ENCODE results near the gene CAB39L. TPM values are rescaled to one million over a fixed set of nuclear protein-coding genes. Genes with fewer than 3 reads are reported as not detected.

The CAB39L gene
- total RNA-seq, 1 donor from 2014 or later, result 13.2 TPM

DNA sequence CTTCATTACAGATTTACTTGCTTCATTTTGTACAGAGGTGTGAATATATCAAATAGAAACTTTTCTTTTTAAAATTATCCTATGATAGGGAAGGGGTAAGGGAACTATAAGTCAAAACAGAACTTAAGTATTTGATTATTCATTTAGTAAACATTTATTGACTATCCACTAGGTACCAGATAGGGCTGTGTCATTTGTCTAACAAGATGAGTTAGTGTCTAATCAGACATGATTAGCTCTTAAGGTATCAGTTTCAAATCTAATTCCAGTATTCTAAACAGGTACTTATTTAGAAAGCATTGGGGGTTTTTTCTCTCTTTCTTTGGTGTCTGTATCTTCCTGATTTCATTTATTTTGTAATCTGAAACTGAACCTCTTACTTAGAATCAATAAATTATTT, 164.0 kb downstream of the CAB39L start:
- H3K4me3 ChIP-seq (ENCODE audit: insufficient read depth, low read depth, low read length), result no peak overlapping the region
- FAIRE-seq, result no peak
- H3K9me3 Mint-ChIP-seq (ENCODE audit: unreplicated experiment), result no peaks in the 10 kb centered on the region
- no peaks in the 10 kb centered on the region for H3K79me2 ChIP-seq (ENCODE audit: insufficient read depth, low read length)
- no peak overlapping the region for H3K4me3 Mint-ChIP-seq (ENCODE audit: unreplicated experiment)
- no peaks in the 10 kb centered on the region for H3K36me3 Mint-ChIP-seq (ENCODE audit: low read depth, unreplicated experiment)
- no peaks in the 10 kb centered on the region for H3K4me1 ChIP-seq (ENCODE audit: insufficient read depth, low read length)
- no peaks in the 10 kb centered on the region for H3K4me1 Mint-ChIP-seq (ENCODE audit: low read depth, unreplicated experiment)
- no peaks in the 10 kb centered on the region for H3K27me3 Mint-ChIP-seq (ENCODE audit: low read depth, unreplicated experiment)
- no peaks in the 10 kb centered on the region for H3K36me3 ChIP-seq (ENCODE audit: insufficient read depth, low read length)
- no peak for TF ChIP-seq EZH2 (IDR thresholded peaks at IDR 0.05; ENCODE audit: insufficient read depth, low read length)
- TF ChIP-seq, protein P1, sequence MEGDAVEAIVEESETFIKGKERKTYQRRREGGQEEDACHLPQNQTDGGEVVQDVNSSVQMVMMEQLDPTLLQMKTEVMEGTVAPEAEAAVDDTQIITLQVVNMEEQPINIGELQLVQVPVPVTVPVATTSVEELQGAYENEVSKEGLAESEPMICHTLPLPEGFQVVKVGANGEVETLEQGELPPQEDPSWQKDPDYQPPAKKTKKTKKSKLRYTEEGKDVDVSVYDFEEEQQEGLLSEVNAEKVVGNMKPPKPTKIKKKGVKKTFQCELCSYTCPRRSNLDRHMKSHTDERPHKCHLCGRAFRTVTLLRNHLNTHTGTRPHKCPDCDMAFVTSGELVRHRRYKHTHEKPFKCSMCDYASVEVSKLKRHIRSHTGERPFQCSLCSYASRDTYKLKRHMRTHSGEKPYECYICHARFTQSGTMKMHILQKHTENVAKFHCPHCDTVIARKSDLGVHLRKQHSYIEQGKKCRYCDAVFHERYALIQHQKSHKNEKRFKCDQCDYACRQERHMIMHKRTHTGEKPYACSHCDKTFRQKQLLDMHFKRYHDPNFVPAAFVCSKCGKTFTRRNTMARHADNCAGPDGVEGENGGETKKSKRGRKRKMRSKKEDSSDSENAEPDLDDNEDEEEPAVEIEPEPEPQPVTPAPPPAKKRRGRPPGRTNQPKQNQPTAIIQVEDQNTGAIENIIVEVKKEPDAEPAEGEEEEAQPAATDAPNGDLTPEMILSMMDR (IDR thresholded peaks at IDR 0.05; ENCODE audit: insufficient read depth, low read depth, low read length), result no peak
- no peak overlapping the region for H2AFZ ChIP-seq (ENCODE audit: low read depth, low read length)
- H3K27ac Mint-ChIP-seq (ENCODE audit: unreplicated experiment), result no peak overlapping the region
- no peak overlapping the region for H3K4me2 ChIP-seq (ENCODE audit: low read length)
- no peak overlapping the region for H3K27ac ChIP-seq (ENCODE audit: low read depth, low read length)
- no peak for DNase-seq (ENCODE audit: low read depth)
- H3K9me3 ChIP-seq (ENCODE audit: insufficient read depth, low read depth, low read length), result no peaks in the 10 kb centered on the region
- H4K20me1 ChIP-seq (ENCODE audit: insufficient read depth, low read length), result no peaks in the 10 kb centered on the region
- no peaks in the 10 kb centered on the region for H3K27me3 ChIP-seq (ENCODE audit: insufficient read depth, low read length)
- no peak overlapping the region for H3K9ac ChIP-seq (ENCODE audit: low read length)

DNA sequence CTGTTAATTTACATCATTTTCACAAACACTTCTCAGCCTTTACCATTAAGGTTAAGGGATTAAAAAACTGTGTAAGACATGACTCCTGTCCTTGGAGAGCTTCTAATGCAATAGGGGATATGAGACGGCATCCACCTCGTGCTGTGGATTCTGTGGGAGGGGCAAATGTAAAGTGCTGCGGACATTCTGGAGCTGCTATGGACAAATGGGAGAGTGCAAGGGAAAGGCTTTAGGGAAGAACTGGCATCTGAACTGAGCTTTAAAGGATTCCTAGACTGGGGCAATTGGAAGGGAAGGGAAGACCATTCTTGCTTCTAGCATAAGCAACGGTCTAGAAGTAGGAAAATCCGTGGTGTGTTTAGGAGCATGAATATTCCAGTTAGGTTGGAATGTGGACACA, 164.8 kb downstream of the CAB39L start:
- H3K9me3 ChIP-seq (ENCODE audit: insufficient read depth, low read depth, low read length), result no peaks in the 10 kb centered on the region
- no peaks in the 10 kb centered on the region for H3K4me1 Mint-ChIP-seq (ENCODE audit: low read depth, unreplicated experiment)
- no peak overlapping the region for H3K27ac Mint-ChIP-seq (ENCODE audit: unreplicated experiment)
- H3K27me3 Mint-ChIP-seq (ENCODE audit: low read depth, unreplicated experiment), result no peaks in the 10 kb centered on the region
- no peaks in the 10 kb centered on the region for H3K4me1 ChIP-seq (ENCODE audit: insufficient read depth, low read length)
- no peak overlapping the region for H3K4me3 Mint-ChIP-seq (ENCODE audit: unreplicated experiment)
- H3K27me3 ChIP-seq (ENCODE audit: insufficient read depth, low read length), result no peaks in the 10 kb centered on the region
- FAIRE-seq, result no peak
- H3K9ac ChIP-seq (ENCODE audit: low read length), result no peak overlapping the region
- no peak overlapping the region for H3K4me3 ChIP-seq (ENCODE audit: insufficient read depth, low read depth, low read length)
- no peaks in the 10 kb centered on the region for H4K20me1 ChIP-seq (ENCODE audit: insufficient read depth, low read length)
- H3K9me3 Mint-ChIP-seq (ENCODE audit: unreplicated experiment), result no peaks in the 10 kb centered on the region
- H3K36me3 Mint-ChIP-seq (ENCODE audit: low read depth, unreplicated experiment), result no peaks in the 10 kb centered on the region
- TF ChIP-seq EZH2 (IDR thresholded peaks at IDR 0.05; ENCODE audit: insufficient read depth, low read length), result no peak
- TF ChIP-seq, protein P1 (IDR thresholded peaks at IDR 0.05; ENCODE audit: insufficient read depth, low read depth, low read length), result no peak
- no peak overlapping the region for H3K4me2 ChIP-seq (ENCODE audit: low read length)
- no peak overlapping the region for H3K27ac ChIP-seq (ENCODE audit: low read depth, low read length)
- no peak for DNase-seq (ENCODE audit: low read depth)
- no peaks in the 10 kb centered on the region for H3K79me2 ChIP-seq (ENCODE audit: insufficient read depth, low read length)
- H3K36me3 ChIP-seq (ENCODE audit: insufficient read depth, low read length), result no peaks in the 10 kb centered on the region
- no peak overlapping the region for H2AFZ ChIP-seq (ENCODE audit: low read depth, low read length)

DNA sequence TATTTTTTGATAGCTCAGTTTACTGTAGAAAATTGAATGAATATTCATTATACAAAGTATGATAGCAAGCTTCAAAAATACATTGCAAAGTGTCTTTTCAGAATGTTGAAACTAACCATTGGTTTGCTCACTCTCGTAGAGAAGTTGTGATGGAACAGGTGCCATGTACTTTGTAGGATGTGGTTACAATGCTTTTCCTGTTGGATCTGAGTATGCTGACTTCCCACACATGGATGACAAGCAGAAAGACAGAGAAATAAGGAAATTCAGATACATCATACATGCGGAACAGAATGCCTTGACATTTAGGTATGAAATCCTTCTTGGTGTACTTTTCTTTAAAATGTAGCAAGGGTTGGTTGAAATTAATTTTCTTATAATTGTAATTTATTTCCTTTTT, 165.7 kb downstream of the CAB39L start:
- Histone ChIP-seq H3K27ac (ENCODE audit: low read depth, low read length) (no peak overlapping the region), H3K9ac (ENCODE audit: low read length) (no peak overlapping the region), H2AFZ (ENCODE audit: low read depth, low read length) (no peak overlapping the region), H3K4me1 (ENCODE audit: insufficient read depth, low read length) (no peaks in the 10 kb centered on the region), H4K20me1 (ENCODE audit: insufficient read depth, low read length) (no peaks in the 10 kb centered on the region), H3K27me3 (ENCODE audit: insufficient read depth, low read length) (no peaks in the 10 kb centered on the region), H3K79me2 (ENCODE audit: insufficient read depth, low read length) (no peaks in the 10 kb centered on the region), H3K4me3 (ENCODE audit: insufficient read depth, low read depth, low read length) (no peak overlapping the region), H3K4me2 (ENCODE audit: low read length) (no peak overlapping the region), H3K36me3 (ENCODE audit: insufficient read depth, low read length) (no peaks in the 10 kb centered on the region), H3K9me3 (ENCODE audit: insufficient read depth, low read depth, low read length) (no peaks in the 10 kb centered on the region)
- no peaks in the 10 kb centered on the region for H3K4me1 Mint-ChIP-seq (ENCODE audit: low read depth, unreplicated experiment)
- no peaks in the 10 kb centered on the region for H3K27me3 Mint-ChIP-seq (ENCODE audit: low read depth, unreplicated experiment)
- H3K36me3 Mint-ChIP-seq (ENCODE audit: low read depth, unreplicated experiment), result no peaks in the 10 kb centered on the region
- no peak for TF ChIP-seq EZH2 (IDR thresholded peaks at IDR 0.05; ENCODE audit: insufficient read depth, low read length)
- TF ChIP-seq, protein P1 (IDR thresholded peaks at IDR 0.05; ENCODE audit: insufficient read depth, low read depth, low read length), result no peak
- H3K27ac Mint-ChIP-seq (ENCODE audit: unreplicated experiment), result no peak overlapping the region
- H3K9me3 Mint-ChIP-seq (ENCODE audit: unreplicated experiment), result no peaks in the 10 kb centered on the region
- H3K4me3 Mint-ChIP-seq (ENCODE audit: unreplicated experiment), result no peak overlapping the region
- FAIRE-seq (no peak), DNase-seq (ENCODE audit: low read depth) (no peak)

Measured in astrocyte (in vitro differentiated cells and primary cell).